Measurements from ENCODE around the gene MED16.

GRCh38 chr19:901216-902092 is 8.5 kb upstream of the MED16 start:
- TF ChIP-seq EZH2 (IDR thresholded peaks at IDR 0.05; ENCODE audit: insufficient read depth, poor library complexity, severe bottlenecking) (no peak), EZH2phosphoT487 (IDR thresholded peaks at IDR 0.05; ENCODE audit: insufficient read depth, low read depth) (no peak)
